HEK293 (cell line): ENCODE data around the gene ANKUB1.

ENCODE experiments used
- CTCF ChIP-seq: fragments of 450-650 bp; formaldehyde crosslinking; IDR thresholded peaks from 2 replicates; pipeline ENCODE4 v1.5.1; 2016; ENCODE audit warnings: missing biosample characterization, missing genetic modification characterization
- TF ChIP-seq, protein P1 (sequence below): fragments of 450-650 bp; formaldehyde crosslinking; IDR thresholded peaks from 2 replicates; pipeline ENCODE4 v1.5.1; 2016; ENCODE audit warnings: missing biosample characterization, missing genetic modification characterization

DNA sequence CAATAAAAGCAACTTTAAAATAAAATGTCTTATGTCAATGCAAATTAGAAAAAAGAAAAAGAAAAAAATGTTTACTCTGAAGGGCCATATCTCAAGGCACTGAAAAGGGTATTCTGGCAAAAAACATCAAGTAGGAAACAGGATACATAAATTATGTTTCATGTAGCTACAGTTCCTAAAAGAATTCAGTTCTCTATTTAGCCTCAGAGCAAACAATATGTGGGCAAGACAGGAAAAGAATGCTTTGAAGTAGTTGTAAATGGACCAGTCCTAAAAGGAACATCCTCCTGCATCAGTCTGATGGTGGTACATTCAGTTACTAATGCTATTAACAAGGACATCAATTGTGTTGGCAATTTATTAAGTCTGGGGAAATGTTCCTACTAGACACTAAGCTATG lies 48.2 kb downstream of the ANKUB1 start:
- TF ChIP-seq, protein P1, sequence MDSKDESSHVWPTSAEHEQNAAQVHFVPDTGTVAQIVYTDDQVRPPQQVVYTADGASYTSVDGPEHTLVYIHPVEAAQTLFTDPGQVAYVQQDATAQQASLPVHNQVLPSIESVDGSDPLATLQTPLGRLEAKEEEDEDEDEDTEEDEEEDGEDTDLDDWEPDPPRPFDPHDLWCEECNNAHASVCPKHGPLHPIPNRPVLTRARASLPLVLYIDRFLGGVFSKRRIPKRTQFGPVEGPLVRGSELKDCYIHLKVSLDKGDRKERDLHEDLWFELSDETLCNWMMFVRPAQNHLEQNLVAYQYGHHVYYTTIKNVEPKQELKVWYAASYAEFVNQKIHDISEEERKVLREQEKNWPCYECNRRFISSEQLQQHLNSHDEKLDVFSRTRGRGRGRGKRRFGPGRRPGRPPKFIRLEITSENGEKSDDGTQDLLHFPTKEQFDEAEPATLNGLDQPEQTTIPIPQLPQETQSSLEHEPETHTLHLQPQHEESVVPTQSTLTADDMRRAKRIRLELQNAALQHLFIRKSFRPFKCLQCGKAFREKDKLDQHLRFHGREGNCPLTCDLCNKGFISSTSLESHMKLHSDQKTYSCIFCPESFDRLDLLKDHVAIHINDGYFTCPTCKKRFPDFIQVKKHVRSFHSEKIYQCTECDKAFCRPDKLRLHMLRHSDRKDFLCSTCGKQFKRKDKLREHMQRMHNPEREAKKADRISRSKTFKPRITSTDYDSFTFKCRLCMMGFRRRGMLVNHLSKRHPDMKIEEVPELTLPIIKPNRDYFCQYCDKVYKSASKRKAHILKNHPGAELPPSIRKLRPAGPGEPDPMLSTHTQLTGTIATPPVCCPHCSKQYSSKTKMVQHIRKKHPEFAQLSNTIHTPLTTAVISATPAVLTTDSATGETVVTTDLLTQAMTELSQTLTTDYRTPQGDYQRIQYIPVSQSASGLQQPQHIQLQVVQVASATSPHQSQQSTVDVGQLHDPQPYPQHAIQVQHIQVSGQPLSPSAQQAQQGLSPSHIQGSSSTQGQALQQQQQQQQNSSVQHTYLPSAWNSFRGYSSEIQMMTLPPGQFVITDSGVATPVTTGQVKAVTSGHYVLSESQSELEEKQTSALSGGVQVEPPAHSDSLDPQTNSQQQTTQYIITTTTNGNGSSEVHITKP (tag by site-specific recombination): no peak
- no peak for TF ChIP-seq CTCF (tag by site-specific recombination)
